Measurements from ENCODE around the gene CCL20.

- TF ChIP-seq CTCF (IDR thresholded peaks at IDR 0.05; ENCODE audit: low read depth, low read length, missing input control) (no peak), MAX (IDR thresholded peaks at IDR 0.05) (no peak)
Observed at GRCh38 chr2:227804975-227805374, 8.7 kb upstream of the CCL20 start.

All from liver (tissue), 2 donors.